ENCODE data around the gene GTF2F2.

DNA sequence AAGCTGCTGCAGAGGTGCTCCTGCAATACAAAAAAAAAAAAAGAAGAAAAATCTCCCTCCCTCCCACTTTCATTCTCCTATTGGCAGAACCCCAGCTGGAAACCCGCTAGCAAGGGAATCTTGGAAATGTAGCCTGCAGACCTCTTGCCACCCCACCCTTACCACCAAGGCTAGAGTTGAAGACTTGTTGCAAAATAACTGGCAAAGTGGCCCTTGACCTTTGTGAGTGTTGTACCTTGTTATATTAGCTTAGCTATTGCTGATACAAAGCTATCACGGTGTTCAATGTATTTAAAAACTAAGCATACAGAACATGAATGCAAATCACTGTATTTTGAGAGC, 138.0 kb downstream of the GTF2F2 start:
- TF ChIP-seq, protein P1, sequence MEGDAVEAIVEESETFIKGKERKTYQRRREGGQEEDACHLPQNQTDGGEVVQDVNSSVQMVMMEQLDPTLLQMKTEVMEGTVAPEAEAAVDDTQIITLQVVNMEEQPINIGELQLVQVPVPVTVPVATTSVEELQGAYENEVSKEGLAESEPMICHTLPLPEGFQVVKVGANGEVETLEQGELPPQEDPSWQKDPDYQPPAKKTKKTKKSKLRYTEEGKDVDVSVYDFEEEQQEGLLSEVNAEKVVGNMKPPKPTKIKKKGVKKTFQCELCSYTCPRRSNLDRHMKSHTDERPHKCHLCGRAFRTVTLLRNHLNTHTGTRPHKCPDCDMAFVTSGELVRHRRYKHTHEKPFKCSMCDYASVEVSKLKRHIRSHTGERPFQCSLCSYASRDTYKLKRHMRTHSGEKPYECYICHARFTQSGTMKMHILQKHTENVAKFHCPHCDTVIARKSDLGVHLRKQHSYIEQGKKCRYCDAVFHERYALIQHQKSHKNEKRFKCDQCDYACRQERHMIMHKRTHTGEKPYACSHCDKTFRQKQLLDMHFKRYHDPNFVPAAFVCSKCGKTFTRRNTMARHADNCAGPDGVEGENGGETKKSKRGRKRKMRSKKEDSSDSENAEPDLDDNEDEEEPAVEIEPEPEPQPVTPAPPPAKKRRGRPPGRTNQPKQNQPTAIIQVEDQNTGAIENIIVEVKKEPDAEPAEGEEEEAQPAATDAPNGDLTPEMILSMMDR (conservative IDR thresholded peaks at IDR 0.05; ENCODE audit: low read depth in 2 of 2): no peak
- TF ChIP-seq EZH2 (IDR thresholded peaks at IDR 0.05; ENCODE audit: low read depth, unreplicated experiment) (no peak), POLR2AphosphoS5 (IDR thresholded peaks at IDR 0.05; ENCODE audit: low read depth) (no peak)
- TF ChIP-seq, protein P2, sequence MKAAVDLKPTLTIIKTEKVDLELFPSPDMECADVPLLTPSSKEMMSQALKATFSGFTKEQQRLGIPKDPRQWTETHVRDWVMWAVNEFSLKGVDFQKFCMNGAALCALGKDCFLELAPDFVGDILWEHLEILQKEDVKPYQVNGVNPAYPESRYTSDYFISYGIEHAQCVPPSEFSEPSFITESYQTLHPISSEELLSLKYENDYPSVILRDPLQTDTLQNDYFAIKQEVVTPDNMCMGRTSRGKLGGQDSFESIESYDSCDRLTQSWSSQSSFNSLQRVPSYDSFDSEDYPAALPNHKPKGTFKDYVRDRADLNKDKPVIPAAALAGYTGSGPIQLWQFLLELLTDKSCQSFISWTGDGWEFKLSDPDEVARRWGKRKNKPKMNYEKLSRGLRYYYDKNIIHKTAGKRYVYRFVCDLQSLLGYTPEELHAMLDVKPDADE (IDR thresholded peaks at IDR 0.05): no peak

All from GM23338 (cell line).